C4-2B (cell line): Measurements from ENCODE around the gene PCDHGB2.

ENCODE experiments used
- CTCF ChIP-seq: fragments of 450-650 bp; conservative IDR thresholded peaks from 2 replicates; pipeline ENCODE4 v1.5.1; 2017; ENCODE audit warnings: mild to moderate bottlenecking
- ZFX ChIP-seq: fragments of 450-650 bp; IDR thresholded peaks from 2 replicates; pipeline ENCODE4 v1.6.1; 2017

- TF ChIP-seq CTCF, result no peak
- no peak for TF ChIP-seq ZFX
These were observed 2.9 kb downstream of the PCDHGB2 start for GRCh38 chr5:141362719-141363118.
